Neuronal stem cell (in vitro differentiated cells): ENCODE measurements around the gene TTN.

ENCODE experiments used
- DNase-seq: peaks from one replicate; pipeline ENCODE4 v3.0.0-alpha.2; 2013; ENCODE audit warnings: low spot score
- H2AFZ ChIP-seq: one replicate; pipeline ENCODE4 v1.6.1; 2013; ENCODE audit warnings: mild to moderate bottlenecking, low read length, inconsistent platforms
- H2AK5ac ChIP-seq: 2 replicates; pipeline ENCODE4 v1.6.1; 2013; ENCODE audit warnings: low read depth, mild to moderate bottlenecking, inconsistent platforms, low read length, moderate library complexity, mixed read lengths
- H2BK120ac ChIP-seq: 2 replicates; pipeline ENCODE4 v1.6.1; 2013; ENCODE audit warnings: low read depth, mild to moderate bottlenecking, inconsistent platforms, low read length, moderate library complexity, mixed read lengths
- H2BK12ac ChIP-seq: one replicate; pipeline ENCODE4 v1.6.1; 2013; ENCODE audit warnings: low read length, inconsistent platforms
- H2BK15ac ChIP-seq: 2 replicates; pipeline ENCODE4 v1.6.1; 2013; ENCODE audit warnings: mild to moderate bottlenecking, low read length, inconsistent platforms, mixed read lengths
- H2BK5ac ChIP-seq: one replicate; pipeline ENCODE4 v1.6.1; 2013; ENCODE audit warnings: inconsistent platforms, mild to moderate bottlenecking, low read length, moderate library complexity
- H3K14ac ChIP-seq: one replicate; pipeline ENCODE4 v1.6.1; 2013; ENCODE audit warnings: low read length, inconsistent platforms
- H3K18ac ChIP-seq: 2 replicates; pipeline ENCODE4 v1.6.1; 2013; ENCODE audit warnings: low read length, inconsistent platforms
- H3K23ac ChIP-seq: 2 replicates; pipeline ENCODE4 v1.6.1; 2013; ENCODE audit warnings: low read depth, mild to moderate bottlenecking, mixed read lengths, low read length, inconsistent platforms; ENCODE audit not compliant: poor library complexity
- H3K27ac ChIP-seq: replicated peaks from 3 replicates; pipeline ENCODE4 v1.5.1; 2013; ENCODE audit warnings: low read length, inconsistent platforms
- H3K27me3 ChIP-seq, 3 experiments: 2 replicates each; pipeline ENCODE4 v1.6.1; 2013; ENCODE audit warnings: low read length in 3 of 3, mild to moderate bottlenecking in 2 of 3, inconsistent platforms in 1 of 3, low read depth in 1 of 3, mixed read lengths in 1 of 3, moderate library complexity in 1 of 3; ENCODE audit not compliant: control insufficient read depth in 3 of 3, insufficient read depth in 3 of 3
- H3K36me3 ChIP-seq, 2 donors: replicated peaks in 1 of 2; 2 replicates each; pipeline ENCODE4 v1.6.1; 2013; ENCODE audit warnings: low read length in 2 of 2; ENCODE audit not compliant: control insufficient read depth in 2 of 2, insufficient read depth in 2 of 2
- H3K4ac ChIP-seq: 2 replicates; pipeline ENCODE4 v1.6.1; 2013; ENCODE audit warnings: inconsistent platforms, mild to moderate bottlenecking, low read length, moderate library complexity
- H3K4me1 ChIP-seq, 2 donors: 1 replicate in 1 of 2; 2 replicates in 1 of 2; pipeline ENCODE4 v1.6.1; 2013; ENCODE audit warnings: low read length in 2 of 2, low read depth in 1 of 2; ENCODE audit not compliant: control insufficient read depth in 2 of 2, insufficient read depth in 1 of 2
- H3K4me2 ChIP-seq: one replicate; pipeline ENCODE4 v1.6.1; 2013; ENCODE audit warnings: mild to moderate bottlenecking, low read length, inconsistent platforms; ENCODE audit not compliant: insufficient read depth, poor library complexity, severe bottlenecking
- H3K4me3 ChIP-seq, 2 donors: 2 replicates each; pipeline ENCODE4 v1.5.1; 2013; ENCODE audit warnings: low read length in 2 of 2, mild to moderate bottlenecking in 2 of 2, inconsistent platforms in 1 of 2, moderate library complexity in 1 of 2
- H3K79me1 ChIP-seq: one replicate; pipeline ENCODE4 v1.6.1; 2013; ENCODE audit warnings: low read depth, mild to moderate bottlenecking, inconsistent platforms, low read length, moderate library complexity
- H3K9ac ChIP-seq: one replicate; pipeline ENCODE4 v1.6.1; 2013; ENCODE audit warnings: mild to moderate bottlenecking, low read depth, low read length, inconsistent platforms; ENCODE audit not compliant: poor library complexity
- H3K9me3 ChIP-seq, 2 donors: replicated peaks in 1 of 2; 2 replicates each; pipeline versions ENCODE3 to v1.6.1; 2013; ENCODE audit warnings: low read length in 2 of 2, mild to moderate bottlenecking in 2 of 2, inconsistent platforms in 1 of 2, low read depth in 1 of 2, mixed read lengths in 1 of 2, moderate library complexity in 1 of 2; ENCODE audit not compliant: control insufficient read depth in 2 of 2, insufficient read depth in 1 of 2
- H4K8ac ChIP-seq: one replicate; pipeline ENCODE4 v1.6.1; 2013; ENCODE audit warnings: low read depth, mild to moderate bottlenecking, inconsistent platforms, low read length, moderate library complexity
- H4K91ac ChIP-seq: one replicate; pipeline ENCODE4 v1.6.1; 2013; ENCODE audit warnings: low read length, low read depth, mild to moderate bottlenecking, inconsistent platforms; ENCODE audit not compliant: poor library complexity
- WGBS, 2 donors: extraction: QIAGEN DNeasy Blood & Tissue Kit; methylation state at CpG; one replicate each; pipeline ENCODE4 v1.1.7; 2013; ENCODE audit warnings: missing lambda C conversion rate in 2 of 2, mixed read lengths in 1 of 2; ENCODE audit not compliant: insufficient read length in 2 of 2, insufficient replicate concordance in 1 of 2; ENCODE audit errors: extremely low coverage in 2 of 2; 5-methylcytosine and 5-hydroxymethylcytosine counted together

TTN gene

DNA sequence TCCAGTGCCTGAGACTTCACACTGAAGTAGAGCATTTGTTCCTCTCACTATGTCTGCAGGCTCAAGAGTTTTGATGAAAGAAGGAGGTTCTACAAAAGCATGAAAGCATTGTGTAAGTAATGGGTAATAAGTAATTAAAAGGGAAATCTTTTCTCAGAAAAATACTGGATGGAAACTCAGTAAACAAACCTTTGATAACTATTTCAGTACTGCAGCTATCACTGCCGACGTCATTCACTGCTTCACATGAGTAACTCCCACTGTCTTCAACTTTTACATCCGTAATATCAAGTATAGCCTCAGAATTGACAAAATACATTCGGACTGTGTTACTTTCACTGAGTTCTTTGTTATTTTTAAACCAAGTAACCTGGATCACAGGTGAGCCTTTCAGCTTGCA lies 72.7 kb downstream of the TTN start:
- WGBS, 2 donors, result no CpG with 5 or more reads among the region's 4 CpGs

DNA sequence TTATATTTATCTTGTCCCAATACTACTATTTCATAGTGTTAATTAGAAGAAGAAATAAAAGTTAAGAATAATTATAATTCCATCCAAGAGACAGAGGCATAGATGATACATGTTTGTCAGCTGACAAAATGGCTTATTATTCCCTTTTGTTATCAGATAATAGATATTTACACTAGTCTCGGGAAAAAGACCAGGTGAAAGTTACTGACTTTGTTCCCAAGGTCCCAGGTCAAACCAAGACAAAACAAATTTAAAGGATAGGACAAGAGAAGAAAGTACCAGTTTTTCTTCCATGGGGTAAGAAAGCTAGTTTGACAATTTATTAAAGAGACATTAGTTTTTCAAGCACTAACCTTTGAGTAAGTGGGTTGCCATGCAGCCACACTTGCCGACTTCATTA lies 73.2 kb downstream of the TTN start:
- Histone ChIP-seq H3K4me2 (no peak overlapping the region), H3K18ac (no peak overlapping the region), H3K27ac (no peak overlapping the region), H3K14ac (no peak overlapping the region), H3K9me3 (no peaks in the 10 kb centered on the region), H2BK120ac (no peak overlapping the region), H3K23ac (no peak overlapping the region), H3K4me3 (no peak overlapping the region), H2AK5ac (no peak overlapping the region), H2BK5ac (no peak overlapping the region), H3K4me1 (no peaks in the 10 kb centered on the region), H2AFZ (no peak overlapping the region), H3K36me3 (no peaks in the 10 kb centered on the region), H2BK12ac (no peak overlapping the region), H3K79me1 (no peaks in the 10 kb centered on the region), H3K27me3 (peaks cover 0 to 5% (median 0%) of the 10 kb centered on the region in 3 experiments), H4K8ac (no peak overlapping the region), H2BK15ac (no peak overlapping the region), H3K4ac (no peak overlapping the region), H3K9ac (no peak overlapping the region), H4K91ac (no peak overlapping the region)
- no CpG with 5 or more reads among the region's 2 CpGs for WGBS, 2 donors
- no peak for DNase-seq

More for the DNA sequence above, 72.7 kb downstream of the TTN start:
- peaks cover 0 to under 1% (median 0%) of the 10 kb centered on the region in 3 experiments for H3K27me3 ChIP-seq
- H3K14ac ChIP-seq, result no peak overlapping the region
- no peak overlapping the region for H3K9ac ChIP-seq
- H2BK5ac ChIP-seq, result no peak overlapping the region
- H3K23ac ChIP-seq, result no peak overlapping the region
- H3K4me2 ChIP-seq, result no peak overlapping the region
- H2AFZ ChIP-seq, result no peak overlapping the region
- no peaks in the 10 kb centered on the region for H3K9me3 ChIP-seq
- H3K27ac ChIP-seq, result no peak overlapping the region
- H3K4me3 ChIP-seq, result no peak overlapping the region
- H2BK12ac ChIP-seq, result no peak overlapping the region
- no peak overlapping the region for H4K91ac ChIP-seq
- no peak overlapping the region for H3K4ac ChIP-seq
- no peak overlapping the region for H4K8ac ChIP-seq
- H3K4me1 ChIP-seq, result no peaks in the 10 kb centered on the region
- DNase-seq, result no peak
- H3K36me3 ChIP-seq, result no peaks in the 10 kb centered on the region
- no peak overlapping the region for H3K18ac ChIP-seq
- H2BK120ac ChIP-seq, result no peak overlapping the region
- no peaks in the 10 kb centered on the region for H3K79me1 ChIP-seq
- no peak overlapping the region for H2AK5ac ChIP-seq
- H2BK15ac ChIP-seq, result no peak overlapping the region

DNA sequence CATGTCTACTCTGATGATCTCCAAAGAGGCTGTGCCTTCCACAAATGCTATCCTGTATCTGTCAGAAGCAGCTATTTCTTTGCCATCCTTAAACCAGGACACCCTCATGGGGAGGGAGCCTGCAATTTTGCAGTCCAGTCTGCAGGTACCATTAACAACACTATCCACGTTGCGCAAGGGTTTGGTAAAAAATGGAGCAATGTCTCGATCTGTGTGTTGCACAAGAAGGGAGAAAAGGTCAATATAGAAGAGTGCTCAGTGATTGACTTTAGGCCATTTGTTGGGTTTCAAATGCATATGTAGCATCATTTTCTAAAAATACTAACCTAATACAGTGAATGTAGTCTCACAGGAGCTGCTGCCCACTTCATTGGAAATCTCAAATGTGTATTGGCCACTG lies 74.3 kb downstream of the TTN start:
- Histone ChIP-seq H3K9ac (no peak overlapping the region), H3K4ac (no peak overlapping the region), H2BK12ac (no peak overlapping the region), H3K4me1 (no peaks in the 10 kb centered on the region), H2AK5ac (no peak overlapping the region), H3K79me1 (no peaks in the 10 kb centered on the region), H3K14ac (no peak overlapping the region), H2BK15ac (no peak overlapping the region), H3K9me3 (no peaks in the 10 kb centered on the region), H3K18ac (no peak overlapping the region), H4K8ac (no peak overlapping the region), H3K27me3 (peaks cover 0 to 5% (median 0%) of the 10 kb centered on the region in 3 experiments), H3K4me2 (no peak overlapping the region), H2AFZ (no peak overlapping the region), H3K23ac (no peak overlapping the region), H3K27ac (no peak overlapping the region), H4K91ac (no peak overlapping the region), H3K36me3 (no peaks in the 10 kb centered on the region), H2BK5ac (no peak overlapping the region), H2BK120ac (no peak overlapping the region), H3K4me3 (no peak overlapping the region)
- no CpG with 5 or more reads among the region's 3 CpGs for WGBS, 2 donors
- DNase-seq, result no peak

DNA sequence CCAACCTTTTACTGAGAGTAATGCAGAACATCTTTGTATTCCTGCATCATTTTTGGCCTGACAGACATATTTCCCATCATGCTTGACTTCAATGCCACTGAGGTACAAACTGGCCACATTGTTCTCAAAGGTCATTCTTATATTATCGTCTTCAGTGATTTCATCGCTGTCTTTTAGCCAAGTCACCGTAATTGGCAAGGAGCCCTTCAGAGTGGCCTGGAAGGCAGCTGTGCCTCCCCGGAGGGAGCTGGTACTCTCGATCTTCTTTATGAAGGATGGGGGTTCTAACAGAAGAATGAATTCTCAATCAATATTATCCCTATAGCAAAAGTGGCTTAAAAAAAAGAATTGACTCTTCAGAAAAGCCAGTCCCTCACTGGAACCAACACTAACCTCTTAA lies 75.9 kb downstream of the TTN start:
- Histone ChIP-seq H3K4me3 (no peak overlapping the region), H3K18ac (no peak overlapping the region), H3K27me3 (peaks cover 0 to 5% (median 0%) of the 10 kb centered on the region in 3 experiments), H3K27ac (no peak overlapping the region), H2BK15ac (no peak overlapping the region), H3K4ac (no peak overlapping the region), H3K14ac (no peak overlapping the region), H3K79me1 (no peaks in the 10 kb centered on the region), H3K36me3 (no peaks in the 10 kb centered on the region), H4K8ac (no peak overlapping the region), H3K4me1 (no peaks in the 10 kb centered on the region), H2BK12ac (no peak overlapping the region), H3K9ac (no peak overlapping the region), H2AFZ (no peak overlapping the region), H2AK5ac (no peak overlapping the region), H2BK120ac (no peak overlapping the region), H2BK5ac (no peak overlapping the region), H3K9me3 (no peaks in the 10 kb centered on the region), H4K91ac (no peak overlapping the region), H3K23ac (no peak overlapping the region), H3K4me2 (no peak overlapping the region)
- no peak for DNase-seq
- WGBS, 2 donors, result no CpG with 5 or more reads among the region's 5 CpGs
